SK-N-SH (cell line): ENCODE results near the gene PNP. TPM values are rescaled to one million over a fixed set of nuclear protein-coding genes. Genes with fewer than 3 reads are reported as not detected.

Experiments used
- CTCF ChIA-PET: fragments of 300-600, 350-600 bp; formaldehyde crosslinking; extraction: SDS; loops from one replicate; lab custom pipeline; 2021; lab: Yijun Ruan, JAX
- POLR2A ChIA-PET: fragments of 350-600 bp; sonication (Branson Sonifier 250); formaldehyde crosslinking; extraction: SDS; loops from one replicate; lab custom pipeline; 2020; ENCODE audit warnings: antibody characterized with exemption, inconsistent platforms; lab: Yijun Ruan, JAX
- DNase-seq: peaks from one replicate; pipeline ENCODE4 v3.0.0; 2012
- H2AFZ ChIP-seq: fragments of 200-600 bp; sonication (generic); 2 replicates; pipeline ENCODE4 v1.8.1; 2016; ENCODE audit warnings: antibody characterized with exemption, mild to moderate bottlenecking, low read depth
- H3F3A ChIP-seq: fragments of 200-600 bp; sonication (generic); replicated peaks from 2 replicates; pipeline ENCODE3; 2016; ENCODE audit warnings: antibody characterized with exemption, mild to moderate bottlenecking; ENCODE audit not compliant: insufficient read depth
- H3K27ac ChIP-seq, 2 experiments: fragments of 200-500 bp in 1 of 2; fragments of 200-600 bp in 1 of 2; sonication (Bioruptor generic) in 1 of 2; sonication (generic), shearing (Covaris generic) in 1 of 2; 2 replicates each; pipeline versions ENCODE4 v1.5.1 to v1.6.1; 2014 to 2016; ENCODE audit warnings: low read depth in 2 of 2, inconsistent platforms in 1 of 2, low read length in 1 of 2, mild to moderate bottlenecking in 1 of 2, mixed read lengths in 1 of 2
- H3K27me3 ChIP-seq: fragments of 200-600 bp; sonication (generic), shearing (Covaris generic); 2 replicates; pipeline ENCODE4 v1.6.1; 2016; ENCODE audit warnings: mixed run types; ENCODE audit not compliant: insufficient read depth
- H3K36me3 ChIP-seq, 2 experiments: fragments of 200-500 bp in 1 of 2; fragments of 200-600 bp in 1 of 2; sonication (Bioruptor generic) in 1 of 2; sonication (generic) in 1 of 2; replicated peaks in 1 of 2; 2 replicates each; pipeline versions ENCODE3 to v1.5.1; 2014 to 2016; ENCODE audit warnings: low read length in 1 of 2, mild to moderate bottlenecking in 1 of 2; ENCODE audit not compliant: insufficient read depth in 2 of 2, control insufficient read depth in 1 of 2
- H3K4me1 ChIP-seq, 2 experiments: fragments of 200-500 bp in 1 of 2; fragments of 200-600 bp in 1 of 2; sonication (Bioruptor generic) in 1 of 2; sonication (generic), shearing (Covaris generic) in 1 of 2; 2 replicates each; pipeline versions ENCODE4 v1.5.1 to v1.6.1; 2014 to 2016; ENCODE audit warnings: low read depth in 1 of 2, low read length in 1 of 2, mixed run types in 1 of 2; ENCODE audit not compliant: insufficient read depth in 2 of 2, control insufficient read depth in 1 of 2
- H3K4me2 ChIP-seq: fragments of 200-600 bp; sonication (generic), shearing (Covaris generic); 2 replicates; pipeline ENCODE4 v1.6.1; 2017; ENCODE audit warnings: mixed run types
- H3K4me3 ChIP-seq, 2 experiments: fragments of 200-500 bp in 1 of 2; fragments of 200-600 bp in 1 of 2; sonication (Bioruptor generic) in 1 of 2; sonication (generic), shearing (Covaris generic) in 1 of 2; 2 replicates each; pipeline versions ENCODE4 v1.5.1 to v1.8.1; 2014 to 2016; ENCODE audit warnings: low read depth in 2 of 2, inconsistent platforms in 1 of 2, low read length in 1 of 2, mild to moderate bottlenecking in 1 of 2, mixed read lengths in 1 of 2, moderate library complexity in 1 of 2
- H3K79me2 ChIP-seq: fragments of 200-600 bp; sonication (generic); 2 replicates; pipeline ENCODE4 v1.8.1; 2017; ENCODE audit warnings: mild to moderate bottlenecking; ENCODE audit not compliant: insufficient read depth
- H3K9ac ChIP-seq: fragments of 200-600 bp; sonication (generic); 2 replicates; pipeline ENCODE4 v1.6.1; 2017; ENCODE audit warnings: mixed run types
- H3K9me2 ChIP-seq: fragments of 200-600 bp; sonication (generic); 2 replicates; pipeline ENCODE4 v1.6.1; 2017; ENCODE audit warnings: mixed run types
- H3K9me3 ChIP-seq: fragments of 200-600 bp; sonication (generic); 2 replicates; pipeline ENCODE4 v1.6.1; 2017; ENCODE audit warnings: mixed run types, mild to moderate bottlenecking, moderate library complexity
- H4K20me1 ChIP-seq: fragments of 200-600 bp; sonication (generic); 2 replicates; pipeline ENCODE4 v1.6.1; 2017; ENCODE audit warnings: mild to moderate bottlenecking, mixed run types; ENCODE audit not compliant: insufficient read depth
- CTCF ChIP-seq: fragments of 200-600 bp; sonication (generic); IDR thresholded peaks from 2 replicates; pipeline ENCODE4 v1.6.1; 2017; ENCODE audit warnings: antibody characterized with exemption, mild to moderate bottlenecking, moderate library complexity
- GABPA ChIP-seq: IDR thresholded peaks from 2 replicates; pipeline ENCODE4 v1.4.0; 2012; ENCODE audit warnings: low read depth, mild to moderate bottlenecking
- MEF2A ChIP-seq: IDR thresholded peaks from 2 replicates; pipeline ENCODE4 v1.4.0; 2012; ENCODE audit warnings: low read depth, borderline replicate concordance
- MXI1 ChIP-seq: IDR thresholded peaks from 2 replicates; pipeline ENCODE4 v1.6.1; 2012; ENCODE audit warnings: mild to moderate bottlenecking, low read depth, low read length, improper control_type of control experiment
- NFIC ChIP-seq: IDR thresholded peaks from 2 replicates; pipeline ENCODE4 v1.4.0; 2012; ENCODE audit warnings: borderline replicate concordance
- RAD21 ChIP-seq: IDR thresholded peaks from 2 replicates; pipeline ENCODE4 v1.6.1; 2012; ENCODE audit warnings: mild to moderate bottlenecking, low read length
- RCOR1 ChIP-seq: fragments of 150-350 bp; IDR thresholded peaks from 2 replicates; pipeline ENCODE4 v1.6.1; 2017; ENCODE audit warnings: antibody characterized with exemption, low read length
- WGBS: methylation state at CpG from one replicate; pipeline ENCODE4 v1.1.6; 2017; ENCODE audit warnings: low lambda C conversion rate; 5-methylcytosine and 5-hydroxymethylcytosine counted together
- polyA plus RNA-seq, 3 experiments: library from polyadenylated mRNA; depleted of rRNA; stranded (reverse); fragments of >200 nt; gene quantifications; 2 replicates each; pipeline ENCODE4 v1.2.3, GENCODE V29; 2012

PNP gene
- polyA plus RNA-seq, 1 of the 3 experiments (the other 2 are of a cell fraction) = 29.8 TPM

- 93% methylated on average over 2 of the region's 2 CpGs for WGBS
- no peak for DNase-seq
- TF ChIP-seq RCOR1 (no peak), MEF2A (no peak), CTCF (no peak), NFIC (no peak)
- Histone ChIP-seq H3K4me1 (peaks cover 8 to 26% of the 10 kb centered on the region in 2 experiments; a peak in 3 of 4 replicates), H3K79me2 (peaks cover 24% of the 10 kb centered on the region), H3K27ac (no peak overlapping the region), H3F3A (peaks cover 5% of the 10 kb centered on the region), H2AFZ (no peak overlapping the region), H3K27me3 (no peaks in the 10 kb centered on the region), H3K36me3 (peaks cover 7 to 29% of the 10 kb centered on the region in 2 experiments), H4K20me1 (no peaks in the 10 kb centered on the region), H3K9me2 (no peaks in the 10 kb centered on the region), H3K9ac (no peak overlapping the region), H3K4me3 (no peak overlapping the region), H3K9me3 (no peaks in the 10 kb centered on the region), H3K4me2 (no peak overlapping the region)
- ChIA-PET POLR2A (no interaction called here), CTCF (interaction anchor here (1.3 to 1.4 kb wide), 2 partner anchors 15 to 146 kb away, joined by 5 to 6 read pairs; no protein-coding TSS in a partner anchor)
Measured at GRCh38 chr14:20472536-20473169, 3.4 kb downstream of the PNP start.

GRCh38 chr14:20476776-20477175 lies 7.6 kb downstream of the PNP start:
- H3K27me3 ChIP-seq = no peaks in the 10 kb centered on the region
- ChIA-PET CTCF (interaction anchor here (1.3 kb wide), 1 partner anchor 137 kb away, joined by 3 read pairs; no protein-coding TSS in a partner anchor), POLR2A (interaction anchor here (1.0 kb wide), 1 partner anchor 22 kb away, joined by 4 read pairs; the partner anchor contains the start of genes APEX1 and OSGEP)
- WGBS = 91% methylated on average over 5 of the region's 5 CpGs
- peak overlapping the region in 1 of 2 experiments; percentile 29; a peak in 2 of 4 replicates for H3K27ac ChIP-seq
- no peak overlapping the region for H3K9ac ChIP-seq
- peaks cover 8 to 17% of the 10 kb centered on the region in 2 experiments; a peak in 3 of 4 replicates for H3K4me1 ChIP-seq
- no peaks in the 10 kb centered on the region for H3K9me2 ChIP-seq
- H3K9me3 ChIP-seq = no peaks in the 10 kb centered on the region
- no peak overlapping the region for H2AFZ ChIP-seq
- no peaks in the 10 kb centered on the region for H3F3A ChIP-seq
- no peak for TF ChIP-seq GABPA
- no peak for TF ChIP-seq RAD21
- TF ChIP-seq MXI1 = no peak
- H4K20me1 ChIP-seq = no peaks in the 10 kb centered on the region
- no peak for DNase-seq
- H3K4me2 ChIP-seq = peak overlapping the region; percentile 43; the same call in 1 of the 2 replicates
- peaks cover 5% of the 10 kb centered on the region; the same call in 1 of the 2 replicates for H3K79me2 ChIP-seq
- H3K36me3 ChIP-seq = peaks cover 12 to 29% of the 10 kb centered on the region in 2 experiments
- H3K4me3 ChIP-seq = no peak overlapping the region
